Forelimb muscle (tissue), 1 donor: Measurements from ENCODE around the gene ZNF862. TPM values are rescaled to one million over a fixed set of nuclear protein-coding genes. Genes with fewer than 3 reads are reported as not detected.
A peak's percentile ranks its signal among the peaks of the same experiment; 100 is the strongest.

Source experiments
- DNase-seq: peaks from one replicate; pipeline ENCODE4 v3.0.0-alpha.2; 2013; ENCODE audit warnings: low read depth
- polyA plus RNA-seq: library from polyadenylated mRNA; unstranded; fragments of 120-200 nt; gene quantifications from one replicate; pipeline ENCODE4 v1.2.1, GENCODE V29; 2013; ENCODE audit not compliant: insufficient read length

Gene ZNF862
- 11.4 TPM for polyA plus RNA-seq

DNA sequence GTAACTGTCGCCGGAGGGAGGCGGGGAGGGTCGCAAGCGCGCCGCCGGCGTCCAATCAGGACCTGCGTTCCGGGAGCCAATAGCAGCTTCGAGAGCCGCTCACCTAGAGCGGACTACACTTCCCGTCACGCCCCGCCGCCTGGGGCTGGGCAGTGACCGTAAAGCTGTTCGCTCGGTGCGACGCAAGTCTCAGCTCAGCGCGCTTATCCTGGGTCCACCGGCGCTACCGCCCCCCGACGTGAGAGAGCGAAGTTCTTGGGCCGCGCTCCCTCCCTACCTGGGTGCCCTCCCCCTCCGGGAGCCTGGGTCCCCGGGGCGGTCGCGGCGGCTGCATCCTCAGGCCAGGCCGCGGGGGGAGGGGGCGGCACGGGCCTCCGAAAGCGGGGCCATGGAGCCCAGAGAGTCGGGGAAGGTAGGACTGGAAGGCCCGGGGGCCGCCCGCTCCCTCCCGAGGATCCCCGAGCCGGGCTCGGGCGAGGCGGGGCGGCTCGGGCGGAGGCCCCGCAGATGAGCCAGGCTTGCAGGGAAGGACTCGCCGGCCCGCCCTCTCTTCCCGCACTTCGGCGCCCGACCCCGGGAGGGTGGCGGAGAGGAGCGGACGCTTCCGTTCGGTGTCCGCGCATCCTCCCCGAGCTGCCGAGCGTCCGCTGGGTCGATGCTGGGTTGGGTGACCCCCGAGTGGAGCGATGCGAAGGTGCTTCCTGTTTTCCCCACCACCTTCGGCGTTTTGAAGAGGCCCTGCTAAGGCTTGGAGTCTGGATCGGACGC is at the start of gene ZNF862:
Gene ZNF862 (plus strand): TSS at position 152 of the 768 bp plus-strand sequence. CDS start 237 bp downstream, at position 389.
- DNase-seq = peak; percentile 94

DNA sequence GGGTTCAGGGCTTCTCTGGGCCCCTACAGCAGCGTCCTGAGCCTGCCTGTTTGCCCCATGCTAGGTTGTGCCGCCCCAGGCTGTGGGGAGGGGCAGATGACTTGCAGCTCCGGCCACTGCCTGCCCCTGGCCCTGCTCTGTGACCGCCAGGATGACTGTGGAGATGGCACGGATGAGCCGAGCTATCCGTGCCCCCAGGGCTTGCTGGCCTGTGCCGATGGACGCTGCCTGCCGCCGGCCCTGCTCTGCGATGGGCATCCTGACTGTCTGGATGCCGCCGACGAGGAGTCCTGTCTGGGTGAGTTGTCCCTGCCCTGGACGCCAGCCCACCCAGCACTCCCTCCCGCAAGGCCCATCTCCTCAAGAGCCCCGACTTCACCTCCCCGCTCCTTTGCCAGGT is 49.1 kb upstream of the ZNF862 start:
- DNase-seq = no peak

DNA sequence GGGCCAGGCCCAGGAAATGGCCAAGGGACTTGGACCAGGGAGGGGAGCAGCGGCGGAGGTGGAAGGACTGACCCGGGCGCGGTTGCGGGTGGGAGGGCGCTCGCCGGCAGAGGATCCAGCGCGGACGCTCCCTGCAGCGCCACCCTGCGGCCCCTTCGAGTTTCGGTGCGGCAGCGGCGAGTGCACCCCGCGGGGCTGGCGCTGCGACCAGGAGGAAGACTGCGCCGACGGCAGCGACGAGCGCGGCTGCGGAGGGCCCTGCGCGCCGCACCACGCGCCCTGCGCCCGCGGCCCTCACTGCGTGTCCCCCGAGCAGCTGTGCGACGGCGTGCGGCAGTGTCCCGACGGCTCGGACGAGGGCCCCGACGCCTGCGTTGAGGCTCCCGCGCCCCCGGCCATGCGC is 48.0 kb upstream of the ZNF862 start:
- no peak for DNase-seq

DNA sequence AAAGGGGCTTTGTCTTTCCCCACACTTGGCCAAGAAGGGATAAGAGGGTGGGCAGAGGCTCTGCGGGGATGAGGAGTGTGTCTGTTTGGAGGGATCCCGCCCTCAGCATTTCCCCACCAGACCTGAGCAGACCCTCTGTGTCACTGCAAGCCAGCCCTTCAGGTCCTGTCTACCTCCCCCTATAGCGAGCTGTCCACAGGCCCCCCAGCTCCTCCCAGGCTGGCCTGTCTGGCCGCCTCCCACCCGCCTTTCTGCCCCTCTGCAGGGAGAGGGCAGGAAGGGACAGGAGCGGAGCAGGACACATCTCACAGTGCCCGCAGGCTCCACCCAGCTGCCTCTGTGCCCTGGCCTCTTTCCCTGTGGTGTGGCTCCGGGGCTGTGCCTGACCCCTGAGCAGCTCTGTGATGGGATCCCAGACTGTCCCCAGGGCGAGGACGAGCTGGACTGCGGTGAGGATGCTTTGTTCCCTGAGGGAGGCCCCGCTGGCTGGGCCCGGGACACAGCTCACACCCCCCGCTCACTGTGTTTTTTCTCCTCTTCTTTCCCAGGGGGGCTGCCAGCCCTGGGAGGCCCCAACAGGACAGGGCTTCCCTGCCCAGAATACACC is 47.3 kb upstream of the ZNF862 start:
- no peak for DNase-seq

DNA sequence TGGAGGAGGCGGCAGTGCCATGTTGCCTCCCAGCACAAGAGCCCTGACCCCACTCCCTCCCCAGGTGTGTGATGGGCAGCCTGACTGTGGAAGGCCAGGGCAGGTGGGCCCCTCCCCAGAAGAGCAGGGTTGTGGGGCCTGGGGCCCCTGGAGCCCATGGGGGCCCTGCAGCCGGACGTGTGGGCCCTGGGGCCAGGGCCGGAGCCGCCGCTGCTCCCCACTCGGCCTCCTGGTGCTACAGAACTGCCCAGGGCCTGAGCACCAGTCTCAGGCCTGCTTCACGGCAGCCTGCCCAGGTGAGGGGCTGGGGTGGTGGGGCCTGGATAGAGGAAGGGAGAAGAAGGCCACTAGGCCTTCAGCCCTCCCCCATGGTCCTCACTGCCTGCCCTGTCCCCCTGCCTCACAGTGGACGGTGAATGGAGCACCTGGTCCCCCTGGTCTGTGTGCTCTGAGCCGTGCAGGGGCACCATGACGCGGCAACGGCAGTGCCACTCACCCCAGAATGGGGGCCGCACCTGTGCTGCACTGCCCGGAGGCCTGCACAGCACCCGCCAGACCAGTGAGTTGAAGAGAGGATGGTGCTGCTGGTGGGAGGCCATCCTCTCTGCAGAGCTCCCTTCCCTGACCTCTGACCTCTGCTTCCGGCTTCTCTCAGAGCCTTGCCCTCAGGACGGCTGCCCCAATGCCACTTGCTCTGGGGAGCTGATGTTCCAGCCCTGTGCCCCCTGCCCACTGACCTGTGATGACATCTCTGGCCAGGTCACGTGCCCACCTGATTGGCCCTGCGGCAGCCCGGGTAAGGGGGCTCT is 46.6 kb upstream of the ZNF862 start:
- no peak for DNase-seq

DNA sequence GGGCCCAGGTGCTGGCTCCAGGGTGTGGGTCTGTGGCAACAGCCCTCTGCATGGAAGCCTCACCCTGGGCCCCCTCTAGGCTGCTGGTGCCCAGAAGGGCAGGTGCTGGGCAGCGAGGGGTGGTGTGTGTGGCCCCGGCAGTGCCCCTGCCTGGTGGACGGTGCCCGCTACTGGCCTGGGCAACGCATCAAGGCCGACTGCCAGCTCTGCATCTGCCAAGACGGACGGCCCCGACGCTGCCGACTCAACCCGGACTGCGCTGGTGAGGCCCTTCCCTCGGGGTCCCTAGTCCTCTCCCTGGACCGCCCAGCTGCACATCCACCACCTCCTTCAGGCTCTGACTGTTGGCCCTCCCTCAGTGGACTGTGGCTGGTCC is 46.0 kb upstream of the ZNF862 start:
- no peak for DNase-seq

DNA sequence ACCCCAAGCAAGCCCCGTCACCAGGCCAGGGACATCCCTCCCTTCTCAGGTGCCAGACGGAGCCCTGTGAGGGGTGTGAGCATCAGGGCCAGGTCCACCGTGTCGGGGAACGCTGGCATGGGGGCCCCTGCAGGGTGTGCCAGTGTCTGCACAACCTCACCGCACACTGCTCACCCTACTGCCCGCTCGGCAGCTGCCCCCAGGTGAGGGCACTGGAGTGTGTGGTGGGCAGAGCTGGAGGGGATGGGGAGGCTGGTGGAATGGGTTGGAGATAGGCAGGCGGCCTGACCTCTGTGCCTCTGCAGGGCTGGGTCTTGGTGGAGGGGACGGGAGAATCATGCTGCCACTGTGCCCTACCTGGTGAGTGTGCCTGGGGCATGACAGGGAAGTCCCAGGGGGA is 44.9 kb upstream of the ZNF862 start:
- no peak for DNase-seq

DNA sequence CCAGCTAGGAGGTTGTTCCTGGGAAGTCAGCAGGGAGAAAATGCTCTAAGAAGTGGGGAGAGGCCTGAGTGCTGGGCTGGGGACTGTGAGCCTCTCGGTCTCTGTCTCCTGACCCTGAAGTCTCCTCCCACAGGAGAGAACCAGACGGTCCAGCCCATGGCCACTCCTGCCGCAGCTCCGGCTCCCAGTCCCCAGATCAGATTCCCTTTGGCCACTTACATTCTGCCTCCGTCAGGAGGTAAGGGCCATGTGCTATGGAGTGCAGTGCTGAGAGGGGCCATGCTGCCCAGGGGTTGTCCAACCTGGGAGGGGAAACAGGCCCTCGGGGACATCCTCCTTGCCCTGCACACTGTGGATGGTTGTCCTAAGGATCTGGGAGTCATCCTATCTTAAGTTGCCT is 43.5 kb upstream of the ZNF862 start:
- DNase-seq = no peak

DNA sequence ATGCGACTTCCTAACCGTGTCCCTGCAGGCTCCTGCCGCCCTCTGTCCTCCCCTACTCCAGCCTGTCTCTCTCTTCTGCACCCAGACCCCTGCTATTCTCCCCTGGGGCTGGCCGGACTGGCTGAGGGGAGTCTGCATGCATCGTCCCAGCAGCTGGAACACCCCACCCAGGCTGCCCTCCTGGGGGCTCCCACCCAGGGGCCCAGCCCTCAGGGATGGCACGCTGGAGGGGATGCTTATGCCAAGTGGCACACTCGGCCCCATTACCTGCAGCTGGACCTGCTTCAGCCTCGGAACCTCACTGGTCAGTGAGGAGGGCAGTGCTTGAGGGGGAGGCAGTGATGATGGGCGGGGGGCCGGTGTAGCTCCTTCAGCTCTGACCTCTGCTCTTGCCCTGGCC is 43.0 kb upstream of the ZNF862 start:
- DNase-seq = no peak

DNA sequence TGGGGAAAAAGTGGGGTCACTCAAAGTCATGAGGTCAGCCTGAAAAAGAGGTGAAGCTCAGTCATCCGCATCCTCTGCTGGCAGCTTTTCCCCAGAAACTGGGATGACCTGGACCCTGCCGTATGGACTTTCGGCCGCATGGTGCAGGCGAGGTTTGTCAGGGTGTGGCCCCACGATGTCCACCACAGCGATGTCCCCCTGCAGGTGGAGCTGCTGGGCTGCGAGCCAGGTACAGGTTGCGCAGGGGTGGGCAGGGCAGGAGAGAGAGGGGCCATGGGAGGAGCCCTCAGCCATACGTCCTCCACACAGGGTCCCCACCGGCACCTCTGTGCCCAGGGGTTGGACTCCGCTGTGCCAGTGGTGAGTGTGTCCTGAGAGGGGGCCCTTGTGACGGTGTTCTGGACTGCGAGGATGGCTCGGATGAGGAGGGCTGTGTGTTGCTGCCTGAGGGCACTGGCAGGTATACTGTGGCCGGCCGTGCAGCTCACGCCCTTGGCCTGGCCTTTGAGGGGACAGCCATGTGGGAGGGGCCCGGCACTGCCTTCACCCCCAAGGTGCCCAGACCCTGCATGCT is 41.8 kb upstream of the ZNF862 start:
- DNase-seq = no peak

DNA sequence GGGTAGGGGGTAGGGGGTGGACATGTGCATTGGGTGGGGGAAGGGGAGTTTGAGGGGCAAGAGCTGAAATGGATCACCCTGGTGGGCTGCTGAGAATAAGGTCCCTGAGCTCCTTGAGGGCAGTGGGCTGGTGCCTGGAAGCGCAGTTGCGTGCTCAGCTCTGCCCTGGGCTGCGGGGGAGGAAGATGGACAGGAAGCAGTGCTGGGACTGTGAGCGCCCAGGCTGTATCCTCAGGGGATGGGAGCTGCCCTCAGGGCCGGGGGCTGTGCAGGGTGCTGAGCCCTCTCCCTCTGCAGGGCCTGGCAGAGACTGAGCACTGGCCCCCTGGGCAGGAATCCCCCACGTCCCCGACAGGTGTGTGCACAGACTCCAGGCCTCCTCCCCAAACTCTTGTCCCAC is 40.4 kb upstream of the ZNF862 start:
- DNase-seq = no peak

DNA sequence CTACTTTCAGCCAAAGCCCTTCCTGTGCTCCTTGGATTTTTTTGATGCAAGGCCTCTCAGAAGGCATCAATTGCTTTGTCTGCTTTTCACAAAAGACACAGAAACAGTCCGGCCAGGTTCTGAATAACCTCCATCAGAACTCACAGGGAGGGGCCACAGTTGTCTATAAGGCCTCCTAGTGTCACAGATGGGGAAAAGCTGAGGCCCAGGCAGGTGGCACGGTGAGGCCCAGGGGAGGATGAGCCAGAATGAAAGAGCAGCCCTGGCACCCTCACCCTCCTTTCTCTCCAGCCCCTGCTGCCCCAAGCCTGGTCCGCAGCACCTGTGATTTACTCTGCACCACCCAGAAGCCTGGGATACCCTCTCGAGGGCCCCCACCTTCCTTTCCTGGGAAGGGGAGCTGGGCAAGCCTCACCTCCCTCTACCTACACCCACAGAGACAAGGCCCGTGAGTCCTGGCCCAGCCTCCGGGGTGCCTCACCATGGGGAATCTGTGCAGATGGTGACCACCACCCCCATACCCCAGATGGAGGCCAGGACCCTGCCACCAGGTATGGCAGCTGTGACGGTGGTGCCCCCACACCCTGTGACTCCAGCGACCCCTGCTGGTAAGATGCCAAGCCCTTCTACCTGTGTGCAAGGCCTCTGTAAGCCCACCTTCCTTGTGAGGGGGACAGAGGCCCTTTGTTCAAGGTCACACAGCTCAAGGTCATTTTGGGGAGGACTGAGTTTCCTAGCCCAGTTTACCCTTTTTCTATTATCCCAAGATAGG is 38.6 kb upstream of the ZNF862 start:
- no peak for DNase-seq

DNA sequence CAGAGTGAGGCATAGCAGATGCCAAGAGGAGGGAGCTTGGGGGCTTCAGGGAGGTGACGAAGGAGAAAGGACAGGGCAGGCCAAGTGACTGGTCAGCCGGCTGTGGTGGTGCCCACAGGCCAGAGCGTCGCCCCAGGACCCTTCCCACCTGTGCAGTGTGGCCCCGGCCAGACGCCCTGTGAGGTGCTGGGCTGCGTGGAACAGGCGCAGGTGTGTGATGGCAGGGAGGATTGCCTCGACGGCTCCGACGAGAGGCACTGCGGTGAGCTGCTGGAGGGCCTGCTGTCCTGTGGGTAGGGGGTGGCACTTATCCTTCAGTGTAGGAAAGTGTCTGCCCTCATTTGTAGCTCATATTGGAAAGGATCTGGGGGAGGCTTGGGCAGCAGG is 38.0 kb upstream of the ZNF862 start:
- DNase-seq = no peak

DNA sequence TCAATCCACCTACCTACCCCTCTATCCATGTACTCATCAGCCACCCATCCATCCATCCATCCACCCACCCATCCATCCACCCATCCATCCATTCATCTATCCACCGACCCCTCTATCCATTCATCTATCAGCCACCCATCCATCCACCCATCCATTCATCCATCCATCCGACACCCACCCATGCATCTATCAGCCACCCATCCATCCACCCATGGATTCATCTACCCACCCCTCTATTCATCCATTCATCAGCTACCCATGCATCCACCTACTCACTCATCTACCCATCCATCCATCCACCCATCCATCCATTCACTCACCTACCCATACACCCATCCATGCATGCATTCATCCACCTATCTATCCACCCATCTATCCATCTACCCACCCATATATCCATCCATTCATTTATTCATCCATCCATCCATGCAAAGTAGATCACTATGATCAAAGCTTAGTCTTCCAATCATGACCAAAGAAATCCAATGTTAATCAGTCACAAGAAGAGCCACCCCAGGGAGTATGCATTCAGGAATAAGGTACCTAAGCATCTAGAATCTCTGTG is 37.1 kb upstream of the ZNF862 start:
- no peak for DNase-seq

DNA sequence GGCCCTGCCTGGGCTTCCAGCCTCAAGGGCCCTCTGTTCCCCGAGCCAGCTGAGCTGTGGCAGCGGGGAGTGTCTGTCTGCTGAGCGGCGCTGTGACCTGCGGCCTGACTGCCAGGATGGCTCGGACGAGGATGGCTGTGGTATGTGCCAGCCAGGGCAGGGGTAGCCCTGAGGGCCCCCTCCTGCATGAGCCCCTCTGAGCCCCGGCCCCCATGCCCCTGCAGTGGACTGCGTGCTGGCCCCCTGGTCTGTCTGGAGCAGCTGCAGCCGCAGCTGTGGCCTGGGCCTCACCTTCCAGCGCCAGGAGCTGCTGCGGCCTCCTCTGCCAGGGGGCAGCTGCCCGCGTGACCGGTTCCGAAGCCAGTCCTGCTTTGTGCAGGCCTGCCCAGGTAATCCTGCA is 36.4 kb upstream of the ZNF862 start:
- DNase-seq = no peak

DNA sequence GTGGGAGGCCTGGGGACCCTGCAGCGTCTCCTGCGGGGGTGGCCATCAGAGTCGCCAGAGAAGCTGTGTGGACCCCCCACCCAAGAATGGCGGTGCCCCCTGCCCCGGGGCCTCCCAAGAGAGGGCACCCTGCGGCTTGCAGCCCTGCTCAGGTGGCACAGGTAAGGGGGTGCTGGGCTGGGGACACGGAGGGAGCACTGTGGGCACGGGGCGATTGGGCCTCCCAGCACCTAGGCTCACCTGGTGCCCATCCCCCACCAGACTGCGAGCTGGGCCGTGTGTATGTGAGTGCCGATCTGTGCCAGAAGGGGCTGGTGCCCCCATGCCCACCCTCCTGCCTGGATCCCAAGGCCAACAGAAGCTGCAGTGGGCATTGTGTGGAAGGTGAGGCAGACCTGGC is 35.2 kb upstream of the ZNF862 start:
- DNase-seq = no peak

DNA sequence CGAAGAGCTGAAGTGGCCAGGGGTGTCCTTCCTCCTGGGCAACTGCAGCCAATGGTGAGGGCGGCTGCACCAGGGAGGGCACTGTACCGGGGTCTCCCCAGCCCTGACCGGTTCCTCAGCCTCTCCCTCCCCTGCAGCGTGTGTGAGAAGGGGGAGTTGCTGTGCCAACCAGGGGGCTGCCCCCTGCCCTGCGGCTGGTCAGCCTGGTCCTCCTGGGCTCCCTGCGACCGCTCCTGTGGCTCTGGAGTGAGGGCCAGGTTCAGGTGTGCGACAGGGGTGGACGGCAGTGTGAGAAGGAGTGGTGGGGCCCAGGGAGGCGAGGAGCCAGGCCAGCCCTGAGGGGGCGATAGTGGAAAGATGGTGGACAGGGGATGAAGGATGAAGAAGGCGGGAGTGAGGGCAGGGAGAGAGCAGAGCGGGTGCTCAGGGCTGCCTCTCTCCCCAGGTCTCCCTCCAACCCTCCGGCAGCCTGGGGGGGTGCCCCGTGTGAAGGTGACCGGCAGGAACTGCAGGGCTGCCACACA is 34.6 kb upstream of the ZNF862 start:
- DNase-seq = no peak

DNA sequence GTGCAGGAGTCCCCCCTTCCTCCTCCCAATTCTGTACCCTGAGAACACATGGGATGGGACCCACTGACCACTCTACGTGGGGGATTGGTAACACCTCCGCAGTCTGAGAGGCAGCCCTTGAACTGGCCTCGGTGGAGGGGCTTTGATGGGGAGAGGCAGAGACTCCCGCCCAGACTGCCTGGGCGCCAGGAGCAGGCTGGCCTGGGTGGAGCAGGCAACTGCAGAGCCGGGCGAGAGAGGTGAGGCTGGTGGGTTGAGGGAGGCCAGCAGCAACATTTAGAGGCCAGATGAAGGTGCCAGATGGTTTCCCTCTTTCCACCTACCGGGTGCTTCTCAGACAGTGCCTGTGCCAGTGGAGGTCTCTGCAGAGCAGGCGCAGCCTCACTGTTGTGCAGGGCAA is 34.1 kb upstream of the ZNF862 start:
- no peak for DNase-seq

DNA sequence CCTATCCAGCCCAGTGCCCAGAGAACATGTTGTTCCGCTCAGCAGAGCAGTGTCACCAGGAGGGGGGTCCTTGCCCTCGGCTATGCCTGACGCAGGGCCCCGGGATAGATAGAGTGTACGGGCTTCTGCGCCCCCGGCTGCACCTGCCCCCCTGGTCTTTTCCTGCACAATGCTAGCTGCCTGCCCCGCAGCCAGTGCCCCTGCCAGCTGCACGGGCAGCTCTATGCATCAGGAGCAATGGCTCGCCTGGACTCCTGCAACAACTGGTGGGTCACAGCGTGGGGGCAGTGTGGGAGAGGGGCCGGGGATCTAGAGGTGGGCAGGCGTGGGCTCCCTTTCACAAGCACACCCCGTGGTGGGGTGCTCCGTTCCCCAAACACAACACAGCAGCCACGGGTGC is 31.4 kb upstream of the ZNF862 start:
- no peak for DNase-seq

DNA sequence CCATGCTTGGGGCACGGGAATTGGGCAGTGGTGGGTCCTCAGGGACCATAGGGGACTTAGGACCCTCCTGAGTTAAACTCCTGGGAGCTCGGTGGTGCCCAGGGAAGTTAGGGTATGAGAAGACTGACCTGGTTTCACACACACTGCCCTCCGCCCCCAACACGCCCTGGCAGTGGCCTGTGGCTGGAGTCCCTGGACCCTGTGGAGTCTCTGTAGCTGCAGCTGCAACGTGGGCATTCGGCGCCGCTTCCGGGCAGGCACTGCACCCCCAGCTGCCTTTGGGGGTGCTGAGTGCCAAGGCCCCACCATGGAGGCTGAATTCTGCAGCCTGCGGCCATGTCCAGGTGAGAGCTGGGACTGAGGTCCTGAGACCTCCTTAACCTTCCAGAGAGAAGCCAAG is 29.9 kb upstream of the ZNF862 start:
- DNase-seq = no peak

DNA sequence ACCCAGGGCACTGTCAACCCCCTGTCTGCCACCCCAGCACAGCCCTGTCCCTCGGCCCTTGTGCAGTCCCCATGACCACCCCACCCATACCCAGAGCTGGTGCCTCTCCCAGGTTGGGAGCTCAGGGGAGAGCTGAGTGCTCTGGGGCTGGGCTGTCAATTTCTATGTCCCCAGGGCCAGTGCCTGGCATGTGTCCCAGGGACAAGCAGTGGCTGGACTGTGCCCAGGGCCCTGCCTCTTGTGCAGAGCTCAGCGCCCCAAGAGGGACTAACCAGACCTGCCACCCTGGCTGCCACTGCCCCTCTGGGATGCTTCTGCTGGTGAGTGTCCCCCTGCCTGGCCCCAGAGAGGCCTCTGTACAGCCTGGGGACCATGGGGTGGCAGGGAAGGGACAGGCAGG is 29.0 kb upstream of the ZNF862 start:
- no peak for DNase-seq
